NCI-H1694 (cell line): ENCODE results near the gene RNF167.

Experiments used
- DNase-seq: peaks from one replicate; lab custom pipeline; 2025; lab: John Stamatoyannopoulos, UW

Gene RNF167

DNA sequence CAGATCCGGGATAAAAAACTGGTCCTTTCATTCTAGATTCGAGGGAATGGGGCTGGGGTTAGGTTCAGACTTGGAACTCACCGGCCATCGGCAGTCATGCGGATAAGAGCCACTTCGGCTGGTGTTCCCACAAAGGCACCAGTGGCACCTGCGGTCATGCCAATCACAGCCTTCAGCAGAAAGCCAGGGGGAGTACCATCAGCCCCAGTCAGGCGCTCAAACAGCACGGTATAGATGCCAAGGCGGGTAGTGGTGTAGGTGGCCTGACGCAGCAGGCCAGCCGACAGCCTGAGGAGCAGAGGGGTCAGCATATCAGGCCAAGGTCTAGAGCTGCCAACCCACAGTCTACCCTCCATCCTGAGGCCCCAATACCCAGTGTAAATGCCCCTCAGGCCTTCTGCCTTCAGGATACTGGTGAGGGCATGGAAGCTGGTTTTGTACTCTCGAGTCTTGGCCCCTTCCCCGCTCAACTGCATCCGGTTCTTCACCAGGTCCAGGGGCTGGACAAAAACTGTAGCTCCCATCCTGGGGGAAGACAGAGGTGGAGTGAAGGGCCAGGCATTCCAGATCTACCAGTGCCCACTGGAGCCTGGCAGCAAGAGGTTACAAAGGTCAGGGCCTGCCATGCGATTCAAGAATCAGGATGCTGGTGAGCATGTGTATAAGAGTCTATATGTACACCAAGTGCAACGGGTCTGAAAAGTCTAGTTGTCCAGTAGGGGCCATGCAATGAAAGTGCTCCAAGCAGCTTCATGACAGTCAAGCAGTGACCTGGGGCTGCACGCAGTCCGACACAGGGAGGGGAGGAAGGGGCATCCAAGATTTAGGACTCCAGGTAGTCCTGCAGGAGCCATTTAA is 1.2 kb upstream of the RNF167 start:
- DNase-seq: no peak

DNA sequence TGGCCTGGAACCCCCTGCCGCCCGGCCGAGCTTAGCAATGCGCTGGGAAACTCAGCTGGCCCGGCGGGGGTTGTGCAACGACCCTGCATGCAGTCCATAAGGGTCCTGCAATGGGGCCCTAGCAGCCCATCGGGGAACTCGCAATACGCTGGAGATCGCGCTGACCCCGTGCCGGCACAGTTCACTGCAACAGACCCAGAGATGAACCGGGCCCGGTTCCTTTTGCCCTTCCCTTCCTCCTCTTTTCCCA is 597 bp upstream of the RNF167 start:
- no peak for DNase-seq

DNA sequence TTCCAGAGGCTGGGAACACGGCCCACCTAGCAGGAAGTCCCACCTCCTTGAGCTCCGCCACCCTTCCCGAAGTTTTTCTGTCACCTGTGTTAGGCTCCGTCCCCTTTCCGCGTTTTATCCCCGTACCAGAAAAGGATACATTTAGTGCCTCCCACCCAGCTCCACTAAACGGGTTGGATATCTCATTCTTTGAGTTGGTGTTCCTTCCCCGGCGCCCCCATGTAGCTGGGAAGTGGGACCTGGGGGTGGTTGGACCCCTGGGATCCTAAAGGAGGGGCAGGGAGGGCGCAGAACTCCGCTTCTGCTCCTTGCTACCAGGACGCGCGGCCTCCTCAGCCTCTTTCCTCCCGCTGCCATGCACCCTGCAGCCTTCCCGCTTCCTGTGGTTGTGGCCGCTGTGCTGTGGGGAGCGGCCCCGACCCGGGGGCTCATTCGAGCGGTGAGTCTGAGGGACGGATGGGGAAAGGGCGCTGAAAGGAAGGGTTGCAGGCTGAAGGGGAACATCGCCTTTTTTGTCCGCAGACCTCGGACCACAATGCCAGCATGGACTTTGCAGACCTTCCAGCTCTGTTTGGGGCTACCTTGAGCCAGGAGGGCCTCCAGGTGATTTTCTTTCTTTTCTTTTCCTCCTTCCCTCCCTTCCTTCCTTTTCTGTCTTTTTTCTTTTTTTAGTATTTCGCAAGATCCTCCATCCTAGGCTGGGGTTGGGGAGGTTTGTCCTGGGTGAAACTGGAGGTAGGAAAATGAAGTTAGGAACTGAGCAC is 669 bp downstream of the RNF167 start:
- no peak for DNase-seq

DNA sequence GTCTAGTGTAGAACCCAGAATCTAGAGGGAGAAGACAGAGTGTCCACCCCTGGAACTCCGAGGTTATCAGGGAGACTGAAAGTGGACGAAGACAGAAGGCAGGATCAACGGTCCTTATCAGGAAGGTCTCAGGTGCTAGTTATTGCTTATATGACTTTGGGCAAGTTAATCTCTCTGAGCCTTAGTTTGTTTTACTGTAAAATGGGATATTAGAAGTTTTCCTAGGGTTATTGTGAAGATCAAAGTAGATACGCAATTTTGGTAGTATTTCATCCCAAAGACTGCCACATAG is 1.2 kb downstream of the RNF167 start:
- no peak for DNase-seq

DNA sequence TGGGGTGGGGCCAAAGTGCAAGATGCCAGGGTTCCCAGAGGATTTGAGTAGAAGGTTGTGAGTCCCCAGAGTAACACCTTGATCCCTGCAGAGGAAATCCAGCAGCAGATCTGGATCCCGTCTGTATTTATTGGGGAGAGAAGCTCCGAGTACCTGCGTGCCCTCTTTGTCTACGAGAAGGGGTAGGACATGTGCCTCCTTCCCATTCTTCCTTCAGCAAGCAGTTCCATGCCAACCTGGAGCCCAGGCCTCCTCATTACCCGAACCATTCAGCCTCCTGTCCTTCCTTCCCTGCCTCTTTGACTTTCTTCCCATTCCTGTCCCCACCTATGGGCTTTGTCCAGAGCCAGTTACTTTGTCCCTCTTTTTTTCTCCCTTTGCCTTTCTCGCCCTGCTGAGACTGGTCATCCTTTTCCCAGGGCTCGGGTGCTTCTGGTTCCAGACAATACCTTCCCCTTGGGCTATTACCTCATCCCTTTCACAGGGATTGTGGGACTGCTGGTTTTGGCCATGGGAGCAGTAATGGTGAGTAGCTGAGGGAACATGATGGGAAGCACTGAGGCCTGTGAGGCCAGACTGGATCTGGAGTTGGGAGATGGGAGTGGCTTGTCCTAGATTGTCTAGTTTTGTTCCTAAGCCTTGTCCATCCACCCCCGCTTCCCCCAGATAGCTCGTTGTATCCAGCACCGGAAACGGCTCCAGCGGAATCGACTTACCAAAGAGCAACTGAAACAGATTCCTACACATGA is 2.9 kb downstream of the RNF167 start:
- no peak for DNase-seq

DNA sequence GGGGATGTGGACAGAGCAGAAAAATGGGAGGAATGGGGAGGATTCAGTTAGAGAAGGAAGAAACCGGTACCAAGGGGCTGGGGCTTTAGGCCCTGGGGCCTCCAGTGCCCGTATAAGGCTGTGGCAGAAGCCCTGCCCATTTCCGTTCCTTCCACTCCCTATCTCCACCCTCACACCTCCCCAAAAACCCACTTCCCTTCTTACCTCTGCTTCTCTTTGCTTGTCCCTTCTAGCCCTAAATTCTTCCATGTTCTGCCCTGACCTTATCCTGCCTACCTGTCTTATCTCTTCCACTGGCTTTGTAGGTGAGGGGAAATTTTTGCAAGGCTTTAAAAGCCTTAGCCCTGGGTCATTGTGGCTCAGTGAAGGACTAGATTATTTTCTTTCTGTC is 4.1 kb downstream of the RNF167 start:
- DNase-seq: no peak

DNA sequence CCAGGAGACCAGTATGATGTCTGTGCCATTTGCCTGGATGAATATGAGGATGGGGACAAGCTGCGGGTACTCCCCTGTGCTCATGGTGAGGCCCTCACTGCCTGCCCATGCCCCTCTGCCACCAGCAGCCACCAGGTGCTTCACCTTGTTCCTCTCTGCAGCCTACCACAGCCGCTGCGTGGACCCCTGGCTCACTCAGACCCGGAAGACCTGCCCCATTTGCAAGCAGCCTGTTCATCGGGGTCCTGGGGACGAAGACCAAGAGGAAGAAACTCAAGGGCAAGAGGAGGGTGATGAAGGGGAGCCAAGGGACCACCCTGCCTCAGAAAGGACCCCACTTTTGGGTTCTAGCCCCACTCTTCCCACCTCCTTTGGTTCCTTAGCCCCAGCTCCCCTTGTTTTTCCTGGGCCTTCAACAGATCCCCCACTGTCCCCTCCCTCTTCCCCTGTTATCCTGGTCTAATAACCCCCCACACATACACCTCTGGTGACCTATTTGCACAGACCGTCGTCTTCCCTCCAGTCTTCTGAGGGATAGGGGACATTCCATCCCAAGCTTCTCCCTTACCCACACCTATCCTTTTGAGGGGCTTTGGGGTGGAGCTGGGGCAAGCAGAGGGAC is 4.6 kb downstream of the RNF167 start:
- no peak for DNase-seq

DNA sequence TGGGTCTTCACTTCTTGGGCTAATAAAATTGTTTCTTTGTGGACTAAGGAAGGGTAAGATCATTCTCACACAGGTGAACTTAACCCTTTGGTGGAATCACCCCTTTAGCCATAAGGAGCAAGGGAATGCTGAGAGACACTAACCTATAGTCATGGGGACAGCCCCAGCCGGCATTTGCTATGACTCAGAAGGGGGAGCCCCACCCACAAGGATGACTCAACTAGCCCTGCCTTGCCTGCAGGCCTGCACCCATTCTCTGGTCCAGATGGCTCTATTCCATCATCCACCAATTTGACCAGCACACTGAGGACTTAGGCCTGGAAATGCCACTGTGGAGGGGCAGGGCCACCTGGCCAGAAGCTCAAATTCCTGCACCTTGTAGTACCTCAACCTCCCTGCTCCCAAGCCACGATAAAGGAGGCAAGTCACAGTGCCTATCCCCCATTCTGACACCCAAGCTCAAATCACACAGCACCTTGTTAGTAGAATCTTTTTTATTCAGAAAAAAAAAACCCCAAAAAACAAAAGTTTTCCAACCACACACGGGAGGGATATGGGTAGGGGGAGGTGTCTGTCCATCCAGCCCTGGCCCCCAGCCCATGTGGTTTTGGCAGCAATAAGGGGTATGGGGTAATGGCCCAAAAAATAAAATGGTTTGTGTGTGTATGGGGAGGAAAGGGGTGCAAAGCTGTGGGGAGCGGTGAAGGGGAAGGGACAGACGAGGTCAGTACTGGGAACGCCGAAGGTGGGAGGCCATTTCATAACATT is 5.3 kb downstream of the RNF167 start:
- no peak for DNase-seq

DNA sequence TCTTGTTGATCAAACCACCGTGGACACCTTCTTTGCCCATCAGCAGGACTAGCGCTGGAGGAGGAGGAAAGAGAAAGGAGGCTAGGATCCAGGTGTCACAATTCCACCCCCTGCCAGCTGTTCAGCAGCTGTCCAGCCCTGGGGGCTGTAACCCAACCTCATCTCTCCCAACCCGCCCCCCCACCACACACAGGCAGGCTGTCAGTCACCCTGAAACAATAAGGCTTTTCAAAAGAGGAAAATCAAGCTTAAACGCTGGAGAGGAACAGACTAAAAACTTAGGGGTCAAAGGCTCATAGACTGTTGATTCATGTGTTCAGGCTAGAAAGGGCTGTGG is 5.8 kb downstream of the RNF167 start:
- DNase-seq: no peak

DNA sequence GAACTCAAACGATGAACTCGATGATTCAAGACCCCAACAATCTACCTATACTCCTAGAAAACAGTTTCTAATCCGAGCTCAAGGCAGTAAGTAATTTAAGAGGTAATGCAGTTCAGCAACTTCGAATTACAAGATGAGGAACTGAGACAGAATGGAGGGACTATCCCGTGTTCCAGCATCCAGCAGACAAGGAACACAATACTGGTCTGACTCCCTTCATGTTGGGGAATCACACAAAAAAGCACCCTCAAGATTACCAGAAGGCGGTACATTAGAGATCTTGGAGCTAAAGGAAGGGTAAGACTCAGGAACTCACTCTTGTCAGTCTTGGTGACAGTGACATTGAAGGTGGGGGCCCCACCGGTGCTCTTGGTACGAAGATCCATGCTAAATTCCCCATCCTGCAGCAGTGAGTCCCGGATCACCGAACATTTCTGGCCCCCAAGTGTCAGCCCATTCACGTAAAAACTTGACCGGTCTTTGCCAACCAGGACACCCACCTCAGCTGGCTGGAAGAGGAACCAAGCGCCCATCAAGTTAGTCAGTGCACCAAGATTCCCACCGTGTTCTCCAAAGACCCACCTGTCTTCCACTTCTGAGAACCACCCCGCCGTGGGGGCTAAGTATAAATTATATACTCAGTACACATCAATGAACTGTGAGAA is 6.4 kb downstream of the RNF167 start:
- DNase-seq: no peak

DNA sequence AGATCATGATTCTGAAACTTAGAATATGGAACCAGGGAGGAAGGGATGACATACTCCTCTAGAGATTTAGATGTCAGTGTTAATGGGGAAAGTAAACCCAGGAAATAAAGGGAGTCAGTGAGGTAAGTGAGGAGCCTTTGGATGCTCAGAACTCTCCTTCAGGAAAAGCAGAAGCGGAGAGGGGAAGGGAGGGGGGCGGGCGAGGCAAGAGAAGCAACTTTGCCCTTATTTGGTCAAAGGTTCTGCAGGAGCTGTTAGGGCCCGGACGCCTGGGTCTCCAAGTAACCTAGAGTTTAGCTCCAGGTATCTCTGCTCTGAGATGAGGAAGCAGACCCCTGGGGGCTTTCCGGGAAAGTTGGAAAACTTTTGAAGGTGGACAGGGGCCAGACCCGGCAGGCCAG is 6.9 kb downstream of the RNF167 start:
- no peak for DNase-seq

DNA sequence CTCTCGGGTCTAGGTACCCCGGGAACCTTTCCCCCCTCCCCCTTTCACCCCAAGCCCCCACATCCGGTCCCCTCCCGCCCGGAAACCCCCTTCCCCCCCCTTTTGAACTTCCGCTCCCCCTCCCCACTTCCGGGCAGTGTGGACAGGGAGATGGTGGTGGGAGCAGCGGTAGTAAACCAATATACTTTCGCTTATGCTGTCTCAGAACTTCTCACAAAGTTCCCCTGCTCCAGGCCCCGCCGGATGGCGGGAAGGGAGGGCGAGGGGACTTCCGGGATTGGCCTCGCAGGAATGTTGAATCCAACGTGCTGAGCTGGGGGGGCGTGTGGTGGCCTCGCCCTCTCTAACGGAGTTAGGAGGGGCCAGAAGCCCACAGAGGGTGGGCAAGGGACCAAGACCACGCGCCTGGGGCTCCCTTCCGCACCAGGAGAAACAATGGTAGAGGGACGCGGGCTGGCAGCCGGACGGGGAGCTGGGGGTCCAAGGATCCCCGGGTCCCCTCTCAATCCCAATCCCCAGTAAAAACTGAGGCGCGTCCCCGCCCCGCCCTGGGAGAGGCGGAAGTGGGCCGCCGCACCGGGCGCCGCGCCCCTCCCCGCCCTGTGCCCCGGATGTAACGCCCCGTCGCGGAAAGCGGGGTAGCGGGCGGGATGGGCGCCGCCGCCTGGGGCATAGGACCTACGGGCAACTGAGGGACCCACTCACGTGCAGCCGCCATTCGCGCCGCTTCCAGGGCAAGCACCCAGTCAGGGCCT is 7.5 kb downstream of the RNF167 start:
- DNase-seq: peak; percentile 20

DNA sequence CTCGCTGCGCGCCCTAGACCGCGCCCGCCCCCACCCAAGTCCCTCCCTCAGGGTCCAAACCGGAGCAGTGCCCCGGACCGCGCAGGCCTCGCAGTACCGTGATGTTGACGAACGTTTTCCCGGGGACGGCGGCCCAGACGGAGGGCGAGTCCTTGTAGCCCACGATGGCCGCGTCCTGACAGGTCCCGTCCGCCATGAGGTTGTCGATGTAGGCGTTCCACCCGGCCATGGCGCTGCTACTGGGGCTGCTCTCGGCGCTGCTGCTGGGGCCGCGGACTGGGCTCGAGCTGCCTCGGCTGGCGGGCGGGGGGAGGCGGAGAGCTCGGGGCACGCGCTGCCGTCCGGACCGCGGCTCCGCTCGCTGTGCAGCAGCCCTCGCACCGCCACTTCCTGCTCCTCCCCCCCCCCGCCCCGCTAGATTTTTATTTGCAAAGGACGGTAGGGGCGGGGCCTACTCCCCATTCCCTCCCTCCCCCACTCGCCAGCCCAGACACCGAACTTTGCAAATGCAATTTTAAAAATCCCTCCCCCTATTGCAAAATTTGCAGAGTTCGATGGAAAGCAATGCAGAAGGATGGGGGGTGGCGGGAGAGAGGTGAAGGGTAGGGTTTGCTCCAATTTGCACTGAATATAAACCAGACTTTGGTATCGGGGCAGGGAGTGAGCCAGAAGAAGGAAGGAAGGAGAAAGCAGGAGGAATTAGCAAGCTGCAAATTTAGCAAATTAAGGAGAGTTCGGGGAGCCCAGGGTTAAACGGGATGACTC is 8.3 kb downstream of the RNF167 start, which contains the start of gene PFN1:
Gene PFN1 (minus strand): TSS at position 365 of the 765 bp plus-strand sequence. CDS start 136 bp downstream, at position 229.
- peak; percentile 69 for DNase-seq

DNA sequence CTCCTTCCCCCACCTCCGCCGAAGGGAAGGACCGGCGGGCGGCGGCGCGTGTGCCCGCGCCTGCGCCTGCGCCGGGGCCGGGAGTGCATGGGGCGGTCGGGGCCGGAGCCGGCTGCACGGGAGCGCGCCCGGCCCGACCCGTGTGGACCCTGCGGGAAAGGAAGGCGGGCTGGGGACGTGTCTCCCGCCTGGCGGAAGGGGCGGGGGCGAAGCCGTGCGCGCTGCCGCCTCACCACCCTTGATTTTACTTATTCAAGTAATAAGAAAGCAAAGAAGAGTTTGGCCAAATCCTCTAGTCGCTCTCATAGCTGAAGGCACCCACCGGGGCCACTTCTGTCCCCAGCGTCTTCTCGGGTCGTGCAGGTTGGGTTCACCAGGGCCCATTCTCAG is 8.9 kb downstream of the RNF167 start:
- peak; percentile 77 for DNase-seq

DNA sequence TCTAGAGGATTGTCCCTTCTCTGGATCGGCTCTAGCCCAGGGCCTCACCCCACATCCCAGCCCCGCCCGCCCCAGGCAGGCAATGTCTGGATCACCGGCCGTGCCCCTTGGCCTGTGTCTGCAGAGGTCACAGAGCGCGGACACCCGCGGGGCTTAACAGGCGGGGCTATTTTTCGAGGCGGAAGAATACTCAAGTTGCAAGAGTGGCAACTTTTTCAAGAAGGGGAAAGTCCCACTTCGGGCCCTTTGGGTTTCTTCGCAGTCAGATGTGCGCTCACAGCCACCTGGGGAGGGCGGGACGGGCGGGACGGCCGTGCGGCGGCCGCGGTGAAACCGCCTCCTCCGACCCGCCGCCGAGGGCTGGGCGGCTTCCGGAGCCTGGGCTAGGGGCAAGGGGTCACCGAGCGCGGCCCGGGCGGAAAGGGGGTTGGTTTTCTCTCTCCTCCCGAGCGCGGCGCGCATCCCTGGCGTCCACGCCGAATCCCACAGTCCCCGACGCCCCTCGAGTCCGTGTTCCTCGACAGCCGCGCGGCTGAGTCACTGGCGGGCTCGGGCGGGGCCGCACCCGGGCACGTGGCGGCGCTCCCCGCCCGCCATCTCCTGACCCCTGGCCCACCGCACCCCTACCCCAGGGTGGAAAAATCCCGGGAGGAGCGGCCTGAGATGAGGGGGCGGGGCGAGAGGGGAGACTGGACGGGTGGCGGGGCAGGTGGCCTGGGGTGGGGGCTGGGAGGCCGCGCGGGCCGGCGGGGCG is 9.4 kb downstream of the RNF167 start:
- no peak for DNase-seq

DNA sequence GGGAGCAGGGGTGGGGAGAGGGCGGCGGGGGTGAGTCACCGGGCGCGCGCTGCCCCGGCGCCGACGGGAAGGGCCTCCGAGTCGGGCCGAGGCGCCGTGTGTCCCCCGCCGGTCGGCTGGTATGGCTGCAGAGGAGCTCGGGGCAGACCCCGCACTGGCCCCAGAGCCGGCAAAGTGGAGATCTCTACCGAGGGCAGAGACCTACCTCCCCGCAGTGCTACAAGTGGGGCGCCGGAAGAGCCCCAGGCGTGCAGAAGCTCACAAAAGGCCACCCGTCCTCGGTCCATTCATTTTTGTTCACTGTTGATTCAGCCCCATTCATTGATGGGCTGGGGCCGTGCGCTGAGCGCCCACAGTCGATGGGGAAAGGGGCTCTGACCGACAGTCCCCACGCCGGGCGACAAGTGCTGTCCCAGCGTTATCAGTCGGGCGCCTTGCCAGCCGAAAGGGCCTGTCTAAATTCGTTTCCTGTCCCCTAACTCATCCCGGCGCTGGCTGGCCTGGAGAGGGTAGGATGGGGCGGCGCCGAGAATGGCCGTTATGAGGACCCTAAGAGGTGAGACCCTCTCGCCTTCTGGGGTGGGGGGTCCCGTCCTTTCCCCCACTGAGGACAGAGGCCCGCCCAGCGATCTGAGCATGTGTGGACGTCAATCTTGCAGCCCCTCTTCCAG is 10.1 kb downstream of the RNF167 start:
- no peak for DNase-seq

DNA sequence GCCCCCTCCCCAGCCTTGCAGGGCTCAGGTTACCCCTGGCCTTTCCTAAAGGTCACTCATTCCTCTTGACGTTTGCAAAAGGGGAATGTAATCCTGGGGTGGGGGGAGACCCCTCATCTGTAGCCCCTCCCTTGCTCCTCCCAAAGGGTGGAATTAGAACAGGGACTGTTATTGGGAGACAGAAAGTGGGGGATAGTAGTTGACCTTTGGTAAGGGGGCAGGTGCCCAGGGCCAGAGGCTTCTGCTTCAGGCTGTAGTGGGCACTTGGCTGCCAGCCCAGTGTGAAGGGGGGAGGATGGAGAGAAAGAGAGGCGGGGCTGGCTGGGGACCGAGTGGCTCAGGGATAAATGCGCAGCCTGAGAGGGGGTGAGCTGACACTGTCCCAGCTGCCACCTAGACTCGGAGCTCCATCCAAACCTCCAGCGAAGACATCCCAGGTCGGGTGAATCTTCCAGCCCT is 10.7 kb downstream of the RNF167 start, which contains the start of gene ENO3:
Gene ENO3 (plus strand): TSS at position 374 of the 459 bp plus-strand sequence. CDS start 711 bp downstream, outside the sequence.
- peak; percentile 45 for DNase-seq

DNA sequence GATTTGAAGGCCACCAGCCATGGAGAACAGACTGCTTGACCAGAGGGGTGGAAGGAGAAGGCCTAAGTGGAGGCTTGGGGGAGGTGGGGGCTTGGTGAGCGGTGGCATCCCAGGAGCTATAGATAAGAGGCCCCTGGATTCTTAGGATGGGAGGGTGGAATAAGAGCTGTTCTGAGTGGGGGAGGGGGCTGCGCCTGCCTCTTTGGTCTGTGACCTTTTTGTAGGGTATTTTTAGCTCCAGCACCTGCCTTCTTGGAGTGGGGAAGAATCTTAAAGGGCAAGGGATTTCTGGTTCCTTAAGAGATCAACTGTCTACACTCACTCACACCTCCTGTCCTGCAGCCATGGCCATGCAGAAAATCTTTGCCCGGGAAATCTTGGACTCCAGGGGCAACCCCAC is 11.4 kb downstream of the RNF167 start:
- no peak for DNase-seq
